Esophagus (tissue), 2 donors: ENCODE results near the gene KIF3B. TPM values are rescaled to one million over a fixed set of nuclear protein-coding genes. Genes with fewer than 3 reads are reported as not detected.
A peak's percentile ranks its signal among the peaks of the same experiment; 100 is the strongest.

ENCODE experiments used
- H3K27ac ChIP-seq, 2 donors: one replicate each; pipeline ENCODE4 v1.5.1; 2013; ENCODE audit warnings: low read depth in 2 of 2, mild to moderate bottlenecking in 2 of 2, inconsistent platforms in 1 of 2, low read length in 1 of 2, moderate library complexity in 1 of 2
- H3K27me3 ChIP-seq, 2 donors: one replicate each; pipeline ENCODE4 v1.6.1; 2013; ENCODE audit warnings: low read length in 2 of 2, control low read depth in 1 of 2, mild to moderate bottlenecking in 1 of 2; ENCODE audit not compliant: insufficient read depth in 2 of 2, control insufficient read depth in 1 of 2
- H3K36me3 ChIP-seq, 2 donors: one replicate each; pipeline ENCODE4 v1.6.1; 2013; ENCODE audit warnings: low read length in 1 of 2; ENCODE audit not compliant: control insufficient read depth in 2 of 2, insufficient read depth in 2 of 2
- H3K4me1 ChIP-seq, 2 donors: one replicate each; pipeline ENCODE4 v1.6.1; 2013; ENCODE audit warnings: low read length in 1 of 2; ENCODE audit not compliant: control insufficient read depth in 2 of 2, insufficient read depth in 2 of 2
- H3K4me3 ChIP-seq, 2 donors: one replicate each; pipeline ENCODE4 v1.5.1; 2013; ENCODE audit warnings: low read length in 2 of 2, mild to moderate bottlenecking in 2 of 2, low read depth in 1 of 2, moderate library complexity in 1 of 2
- H3K9me3 ChIP-seq, 2 donors: one replicate each; pipeline ENCODE4 v1.6.1; 2013; ENCODE audit warnings: mild to moderate bottlenecking in 2 of 2, low read depth in 1 of 2, low read length in 1 of 2, moderate library complexity in 1 of 2; ENCODE audit not compliant: control insufficient read depth in 2 of 2, insufficient read depth in 1 of 2
- WGBS, 2 donors: extraction: QIAGEN DNeasy Blood & Tissue Kit; methylation state at CpG; one replicate each; pipeline ENCODE4 v1.1.7; 2013; 5-methylcytosine and 5-hydroxymethylcytosine counted together
- polyA plus RNA-seq, 2 donors: library from polyadenylated mRNA; stranded (reverse); fragments of 200-250 nt; gene quantifications; one replicate each; pipeline ENCODE4 v1.2.3, GENCODE V29; 2013
- donor health status: healthy with polysubstance abuse.
- donor health status: Bipolar disorder and iron deficiency.

The KIF3B gene
- polyA plus RNA-seq, 2 donors, result 2.6 to 4.5 TPM

GRCh38 chr20:32234135-32234808 lies 43.2 kb upstream of the KIF3B start:
- Histone ChIP-seq H3K4me1 (peaks cover 0 to 6% of the 10 kb centered on the region in 2 donors), H3K27me3 (no peaks in the 10 kb centered on the region), H3K27ac (no peak overlapping the region), H3K9me3 (no peaks in the 10 kb centered on the region), H3K4me3 (no peak overlapping the region), H3K36me3 (peaks cover 7 to 24% of the 10 kb centered on the region in 2 donors)
- WGBS, 2 donors, result 90 to 96% methylated on average over 13 of the region's 13 CpGs

GRCh38 chr20:32235331-32236047 lies 42.0 kb upstream of the KIF3B start:
- no peaks in the 10 kb centered on the region for H3K9me3 ChIP-seq
- peaks cover 0 to 6% of the 10 kb centered on the region in 2 donors for H3K4me1 ChIP-seq
- H3K36me3 ChIP-seq, result peaks cover 7 to 24% of the 10 kb centered on the region in 2 donors
- H3K27ac ChIP-seq, result peak overlapping the region in 1 of 2 donors; percentile 72
- H3K27me3 ChIP-seq, result no peaks in the 10 kb centered on the region
- H3K4me3 ChIP-seq, result no peak overlapping the region
- WGBS, 2 donors, result 58 to 60% methylated on average over 6 of the region's 6 CpGs

GRCh38 chr20:32236048-32236533 lies 41.4 kb upstream of the KIF3B start:
- Histone ChIP-seq H3K27ac (peak overlapping the region in 1 of 2 donors; percentile 72), H3K36me3 (peaks cover 7 to 19% of the 10 kb centered on the region in 2 donors), H3K27me3 (no peaks in the 10 kb centered on the region), H3K4me3 (no peak overlapping the region), H3K9me3 (no peaks in the 10 kb centered on the region), H3K4me1 (peaks cover 0 to 6% of the 10 kb centered on the region in 2 donors)
- 73% methylated on average over 3 of the region's 3 CpGs for WGBS, 2 donors

- no peaks in the 10 kb centered on the region for H3K27me3 ChIP-seq
- peaks cover 0 to 6% of the 10 kb centered on the region in 2 donors for H3K4me1 ChIP-seq
- no peak overlapping the region for H3K4me3 ChIP-seq
- H3K27ac ChIP-seq, result no peak overlapping the region
- H3K36me3 ChIP-seq, result peaks cover 7 to 18% of the 10 kb centered on the region in 2 donors
- no peaks in the 10 kb centered on the region for H3K9me3 ChIP-seq
- 97 to 98% methylated on average over 2 of the region's 2 CpGs for WGBS, 2 donors
These were observed 40.6 kb upstream of the KIF3B start for GRCh38 chr20:32236819-32237218.

GRCh38 chr20:32237419-32237818 lies 40.0 kb upstream of the KIF3B start:
- 82 to 84% methylated on average over 6 of the region's 6 CpGs for WGBS, 2 donors

GRCh38 chr20:32238483-32239425 lies 38.7 kb upstream of the KIF3B start:
- Histone ChIP-seq H3K36me3 (peaks cover 3 to 13% of the 10 kb centered on the region in 2 donors), H3K27me3 (no peaks in the 10 kb centered on the region), H3K9me3 (no peaks in the 10 kb centered on the region), H3K4me3 (no peak overlapping the region), H3K27ac (no peak overlapping the region), H3K4me1 (peaks cover 0 to 6% of the 10 kb centered on the region in 2 donors)
- WGBS, 2 donors, result 83 to 87% methylated on average over 9 of the region's 9 CpGs

More at GRCh38 chr20:32237419-32237818, 40.0 kb upstream of the KIF3B start:
- Histone ChIP-seq H3K27me3 (no peaks in the 10 kb centered on the region), H3K27ac (no peak overlapping the region), H3K36me3 (peaks cover 7 to 18% of the 10 kb centered on the region in 2 donors), H3K9me3 (no peaks in the 10 kb centered on the region), H3K4me3 (no peak overlapping the region), H3K4me1 (peaks cover 0 to 6% of the 10 kb centered on the region in 2 donors)

- Histone ChIP-seq H3K27ac (no peak overlapping the region), H3K27me3 (no peaks in the 10 kb centered on the region), H3K9me3 (no peaks in the 10 kb centered on the region), H3K4me1 (peaks cover 0 to 4% of the 10 kb centered on the region in 2 donors), H3K4me3 (no peak overlapping the region), H3K36me3 (peaks cover 0 to 4% of the 10 kb centered on the region in 2 donors)
- WGBS, 2 donors, result 5% methylated on average over 1 of the region's 1 CpG
These were observed 37.2 kb upstream of the KIF3B start for GRCh38 chr20:32240205-32240604.

GRCh38 chr20:32241807-32242206 lies 35.6 kb upstream of the KIF3B start:
- no peaks in the 10 kb centered on the region for H3K4me1 ChIP-seq
- no peaks in the 10 kb centered on the region for H3K27me3 ChIP-seq
- no peak overlapping the region for H3K27ac ChIP-seq
- no peak overlapping the region for H3K4me3 ChIP-seq
- WGBS, 2 donors, result 91 to 93% methylated on average over 4 of the region's 4 CpGs
- H3K36me3 ChIP-seq, result no peaks in the 10 kb centered on the region
- H3K9me3 ChIP-seq, result no peaks in the 10 kb centered on the region

- Histone ChIP-seq H3K4me1 (no peaks in the 10 kb centered on the region), H3K4me3 (no peak overlapping the region), H3K27me3 (no peaks in the 10 kb centered on the region), H3K36me3 (no peaks in the 10 kb centered on the region), H3K9me3 (no peaks in the 10 kb centered on the region), H3K27ac (no peak overlapping the region)
- 81 to 92% methylated on average over 6 of the region's 6 CpGs for WGBS, 2 donors
These were observed 33.2 kb upstream of the KIF3B start for GRCh38 chr20:32244150-32244823.
